H1 (cell line): ENCODE data around the gene TMPRSS13. TPM values are rescaled to one million over a fixed set of nuclear protein-coding genes. Genes with fewer than 3 reads are reported as not detected.

Experiments used
- CTCF ChIA-PET: fragments of 300-600 bp; sonication (Branson Sonifier 250); formaldehyde crosslinking; loops from one replicate; lab custom pipeline; 2021; ENCODE audit not compliant: partially characterized antibody; lab: Charles Lee
- POLR2A ChIA-PET: fragments of 300-600 bp; sonication (Branson Sonifier 250); formaldehyde crosslinking; loops from one replicate; lab custom pipeline; 2021; ENCODE audit warnings: inconsistent platforms; ENCODE audit not compliant: partially characterized antibody; lab: Charles Lee
- DNase-seq, 2 experiments: peaks; one replicate each; pipeline versions ENCODE4 v3.0.0 to v3.0.0-alpha.2; 2010 to 2022; ENCODE audit warnings: low spot score in 2 of 2, low read depth in 1 of 2, mixed read lengths in 1 of 2
- FAIRE-seq: peaks from 2 replicates; lab custom pipeline; 2011; peaks lifted over from hg19 to GRCh38; lab: Jason Lieb, UNC
- H2AFZ ChIP-seq: 2 replicates; pipeline ENCODE4 v1.8.1; 2012; ENCODE audit warnings: low read length, inconsistent platforms
- H2AK5ac ChIP-seq: 2 replicates; pipeline ENCODE4 v1.6.1; 2013; ENCODE audit warnings: low read depth, low read length
- H2BK120ac ChIP-seq: replicated peaks from 2 replicates; pipeline ENCODE3; 2013; ENCODE audit warnings: low read depth, low read length, inconsistent platforms
- H2BK12ac ChIP-seq: 2 replicates; pipeline ENCODE4 v1.6.1; 2013; ENCODE audit warnings: low read depth, low read length
- H2BK15ac ChIP-seq: 2 replicates; pipeline ENCODE4 v1.6.1; 2013; ENCODE audit warnings: low read length
- H2BK20ac ChIP-seq: 2 replicates; pipeline ENCODE4 v1.6.1; 2013; ENCODE audit warnings: low read length
- H2BK5ac ChIP-seq: 2 replicates; pipeline ENCODE4 v1.6.1; 2013; ENCODE audit warnings: low read depth, low read length
- H3K14ac ChIP-seq: 2 replicates; pipeline ENCODE4 v1.6.1; 2013; ENCODE audit warnings: inconsistent platforms; ENCODE audit not compliant: insufficient read length
- H3K18ac ChIP-seq: 2 replicates; pipeline ENCODE4 v1.6.1; 2013; ENCODE audit warnings: low read length; ENCODE audit errors: extremely low read depth
- H3K23ac ChIP-seq: 2 replicates; pipeline ENCODE4 v1.6.1; 2013; ENCODE audit warnings: inconsistent platforms; ENCODE audit not compliant: insufficient read length
- H3K23me2 ChIP-seq: 2 replicates; pipeline ENCODE4 v1.6.1; 2013; ENCODE audit warnings: low read depth, low read length
- H3K27ac ChIP-seq: 2 replicates; pipeline ENCODE4 v1.6.1; 2011; ENCODE audit warnings: low read depth, low read length, inconsistent platforms
- H3K27me3 ChIP-seq, 4 experiments: replicated peaks in 1 of 4; 1 replicate in 1 of 4; 2 replicates in 3 of 4; pipeline versions ENCODE4 v1.6.1 to v1.8.1; 2011 to 2013; ENCODE audit warnings: low read length in 3 of 4, mild to moderate bottlenecking in 3 of 4, inconsistent platforms in 2 of 4, mixed read lengths in 2 of 4, moderate library complexity in 1 of 4; ENCODE audit not compliant: control insufficient read depth in 3 of 4, insufficient read depth in 3 of 4; ENCODE audit errors: extremely low read depth in 1 of 4
- H3K36me3 ChIP-seq, 4 experiments: 2 replicates each; pipeline versions ENCODE4 v1.6.1 to v1.8.1; 2011 to 2013; ENCODE audit warnings: mild to moderate bottlenecking in 4 of 4, low read length in 3 of 4, moderate library complexity in 2 of 4, control low read depth in 1 of 4, inconsistent platforms in 1 of 4; ENCODE audit not compliant: insufficient read depth in 4 of 4, control insufficient read depth in 2 of 4
- H3K4ac ChIP-seq: replicated peaks from 2 replicates; pipeline ENCODE3; 2013; ENCODE audit warnings: low read length, low read depth, mixed read lengths, inconsistent platforms; ENCODE audit not compliant: insufficient read length
- H3K4me1 ChIP-seq, 4 experiments: replicated peaks in 1 of 4; 1 replicate in 1 of 4; 2 replicates in 3 of 4; pipeline versions ENCODE4 v1.6.1 to v1.8.1; 2011 to 2013; ENCODE audit warnings: low read length in 3 of 4, inconsistent platforms in 2 of 4, mixed read lengths in 1 of 4; ENCODE audit not compliant: insufficient read depth in 4 of 4, control insufficient read depth in 3 of 4
- H3K4me2 ChIP-seq, 2 experiments: 2 replicates each; pipeline versions ENCODE4 v1.6.1 to v1.8.1; 2011 to 2013; ENCODE audit warnings: low read depth in 2 of 2, low read length in 2 of 2, control low read depth in 1 of 2, inconsistent platforms in 1 of 2, mild to moderate bottlenecking in 1 of 2; ENCODE audit not compliant: insufficient read depth in 1 of 2
- H3K4me3 ChIP-seq, 4 experiments: fragments of 200-600, 300-600 bp in 1 of 4; sonication (generic), shearing (Covaris generic), sonication (Bioruptor Twin) in 1 of 4; 2 replicates each; pipeline versions ENCODE4 v1.5.1 to v1.8.1; 2011 to 2016; ENCODE audit warnings: low read length in 4 of 4, low read depth in 3 of 4, control low read depth in 2 of 4, inconsistent platforms in 2 of 4, mild to moderate bottlenecking in 2 of 4, mixed read lengths in 1 of 4, moderate library complexity in 1 of 4; ENCODE audit not compliant: insufficient read depth in 2 of 4; ENCODE audit errors: extremely low read depth in 1 of 4
- H3K56ac ChIP-seq: replicated peaks from 2 replicates; pipeline ENCODE3; 2013; ENCODE audit warnings: low read depth, mild to moderate bottlenecking, mixed read lengths, low read length, inconsistent platforms; ENCODE audit not compliant: insufficient read length
- H3K79me1 ChIP-seq: 2 replicates; pipeline ENCODE4 v1.6.1; 2013; ENCODE audit warnings: low read depth, low read length, control low read depth
- H3K79me2 ChIP-seq, 2 experiments: 2 replicates each; pipeline versions ENCODE4 v1.6.1 to v1.8.1; 2012 to 2013; ENCODE audit warnings: low read length in 2 of 2, mild to moderate bottlenecking in 2 of 2, inconsistent platforms in 1 of 2; ENCODE audit not compliant: insufficient read depth in 2 of 2, control insufficient read depth in 1 of 2
- H3K9ac ChIP-seq, 4 experiments: replicated peaks in 1 of 4; 1 replicate in 1 of 4; 2 replicates in 3 of 4; pipeline versions ENCODE4 v1.6.1 to v1.8.1; 2011 to 2013; ENCODE audit warnings: low read depth in 3 of 4, low read length in 3 of 4, control low read depth in 2 of 4, mild to moderate bottlenecking in 2 of 4, moderate library complexity in 2 of 4, inconsistent platforms in 1 of 4; ENCODE audit errors: extremely low read depth in 1 of 4
- H3K9me3 ChIP-seq, 2 experiments: 2 replicates each; pipeline versions ENCODE4 v1.6.1 to v1.8.1; 2012 to 2013; ENCODE audit warnings: mild to moderate bottlenecking in 2 of 2, moderate library complexity in 2 of 2, control low read depth in 1 of 2, inconsistent platforms in 1 of 2, low read depth in 1 of 2, low read length in 1 of 2, mixed read lengths in 1 of 2; ENCODE audit not compliant: insufficient read depth in 2 of 2
- H4K20me1 ChIP-seq, 2 experiments: replicated peaks in 1 of 2; 2 replicates each; pipeline versions ENCODE3 to v1.8.1; 2011 to 2013; ENCODE audit warnings: inconsistent platforms in 2 of 2, low read length in 2 of 2, mild to moderate bottlenecking in 1 of 2; ENCODE audit not compliant: insufficient read depth in 2 of 2, control insufficient read depth in 1 of 2
- H4K5ac ChIP-seq: 2 replicates; pipeline ENCODE4 v1.6.1; 2013; ENCODE audit warnings: low read length, low read depth, mixed read lengths, inconsistent platforms; ENCODE audit not compliant: insufficient read length
- H4K8ac ChIP-seq: 2 replicates; pipeline ENCODE4 v1.8.0; 2013; ENCODE audit warnings: mild to moderate bottlenecking, moderate library complexity, low read length, inconsistent platforms; ENCODE audit not compliant: insufficient read depth; ENCODE audit errors: extremely low read depth
- H4K91ac ChIP-seq: replicated peaks from 2 replicates; pipeline ENCODE3; 2013; ENCODE audit warnings: low read length, mixed read lengths, inconsistent platforms; ENCODE audit not compliant: insufficient read length
- HDAC2 ChIP-seq, 2 experiments: fragments of 300-600 bp in 1 of 2; sonication (generic) in 1 of 2; IDR thresholded peaks; 2 replicates each; pipeline ENCODE4 v1.6.1; 2011 to 2012; ENCODE audit warnings: low read depth in 2 of 2, low read length in 2 of 2, mild to moderate bottlenecking in 2 of 2, moderate library complexity in 2 of 2, borderline replicate concordance in 1 of 2, inconsistent platforms in 1 of 2
- JUN ChIP-seq: IDR thresholded peaks from 2 replicates; pipeline ENCODE4 v1.6.1; 2011; ENCODE audit warnings: low read depth, mild to moderate bottlenecking, improper control_type of control experiment, low read length
- NANOG ChIP-seq: IDR thresholded peaks from 2 replicates; pipeline ENCODE4 v1.6.1; 2011; ENCODE audit warnings: low read length, low read depth, mild to moderate bottlenecking, inconsistent platforms; ENCODE audit not compliant: insufficient read depth, poor library complexity, severe bottlenecking
- SAP30 ChIP-seq: fragments of 300-600 bp; sonication (generic); IDR thresholded peaks from 2 replicates; pipeline ENCODE4 v1.7.1; 2012; ENCODE audit warnings: low read length, moderate library complexity, mild to moderate bottlenecking, inconsistent platforms; ENCODE audit not compliant: insufficient read depth, insufficient replicate concordance
- SIX5 ChIP-seq: IDR thresholded peaks from 2 replicates; pipeline ENCODE4 v1.6.1; 2011; ENCODE audit warnings: mild to moderate bottlenecking, low read depth, low read length
- WGBS, 2 experiments: shearing (Covaris generic) in 1 of 2; methylation state at CpG; one replicate each; pipeline versions ENCODE4 v1.1.6 to v1.1.7; 2013 to 2015; ENCODE audit warnings: low lambda C conversion rate in 2 of 2, mixed read lengths in 2 of 2, inconsistent platforms in 1 of 2, low coverage in 1 of 2, missing lambda C conversion rate in 1 of 2; ENCODE audit not compliant: insufficient replicate concordance in 2 of 2, insufficient coverage in 1 of 2, insufficient read length in 1 of 2; ENCODE audit errors: extremely low coverage in 1 of 2, missing lambda C conversion rate in 1 of 2; 5-methylcytosine and 5-hydroxymethylcytosine counted together
- polyA plus RNA-seq, 7 experiments: library from polyadenylated mRNA; depleted of rRNA in 3 of 7; stranded (reverse) in 5 of 7; unstranded in 2 of 7; fragments of >200 nt in 5 of 7; fragments of 200-250 nt in 2 of 7; gene quantifications; 1 replicate in 5 of 7; 2 replicates in 1 of 7; 4 replicates in 1 of 7; pipeline versions ENCODE4 v1.2.1 to v1.2.3, GENCODE V29; 2011 to 2013; ENCODE audit warnings: missing spikeins in 2 of 7, mixed read lengths in 2 of 7
- total RNA-seq: library from RNA; stranded (reverse); fragmentation: NEBNext Ultra II Directional; extraction: Animal tissue kit (Norgen Biotek cat#: 25700); gene quantifications from 2 replicates; pipeline ENCODE4 v1.2.1, GENCODE V29; 2021
- TF ChIP-seq, protein P1 (sequence below): IDR thresholded peaks from 2 replicates; pipeline ENCODE4 v1.6.1; 2012; ENCODE audit warnings: low read length, inconsistent platforms
- TF ChIP-seq, protein P2 (sequence below), 3 experiments: IDR thresholded peaks; 1 replicate in 2 of 3; 2 replicates in 1 of 3; pipeline versions ENCODE4 v1.5.1 to v1.6.1; 2011; ENCODE audit warnings: low read length in 3 of 3, mild to moderate bottlenecking in 3 of 3, inconsistent platforms in 2 of 3, low read depth in 1 of 3, moderate library complexity in 1 of 3; ENCODE audit not compliant: insufficient read depth in 1 of 3; ENCODE audit errors: control extremely low read depth in 1 of 3

Gene TMPRSS13
- total and polyA plus RNA-seq, 2 of the 8 experiments (the other 6 are each of a cell fraction or from before 2014, with no cell fraction given) = 0.61 to 0.79 TPM

DNA sequence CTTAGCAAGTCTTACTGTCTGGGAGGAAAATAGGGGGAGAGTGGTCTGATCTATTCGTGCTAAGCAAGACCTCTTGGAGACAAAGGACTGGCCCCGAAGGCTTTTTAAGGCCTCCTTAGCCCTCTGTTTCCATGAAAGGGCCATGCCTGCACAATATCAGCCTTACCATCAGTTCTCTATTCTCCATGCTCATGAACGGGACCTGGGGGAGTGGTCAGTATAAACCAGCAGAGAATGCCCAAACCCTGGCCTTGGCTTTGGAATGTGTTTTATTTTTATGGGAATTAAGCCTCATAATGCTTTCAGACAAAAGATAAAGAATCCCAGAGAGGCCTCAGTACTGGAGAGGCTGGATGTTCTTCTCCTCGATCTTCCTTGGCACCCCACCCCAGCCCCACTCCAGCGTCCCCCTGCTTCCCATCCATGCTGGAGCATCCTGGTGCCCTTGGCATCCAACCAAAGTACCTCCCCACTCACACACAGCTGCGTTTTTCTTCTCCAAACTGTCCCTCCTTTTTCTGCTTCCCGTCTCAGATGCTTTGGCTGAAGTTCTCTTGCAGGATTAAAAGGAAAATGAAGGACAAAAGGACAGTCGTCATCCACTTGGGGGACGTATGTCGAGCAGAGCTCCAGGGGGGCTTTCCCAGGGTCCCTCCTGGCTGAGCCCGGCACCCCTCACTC is 71.3 kb downstream of the TMPRSS13 start:
- H4K20me1 ChIP-seq = peaks cover 5 to 10% of the 10 kb centered on the region in 2 experiments
- H3K79me2 ChIP-seq = peaks cover 0 to 22% of the 10 kb centered on the region in 2 experiments; a peak in 2 of 4 replicates
- TF ChIP-seq, protein P1, sequence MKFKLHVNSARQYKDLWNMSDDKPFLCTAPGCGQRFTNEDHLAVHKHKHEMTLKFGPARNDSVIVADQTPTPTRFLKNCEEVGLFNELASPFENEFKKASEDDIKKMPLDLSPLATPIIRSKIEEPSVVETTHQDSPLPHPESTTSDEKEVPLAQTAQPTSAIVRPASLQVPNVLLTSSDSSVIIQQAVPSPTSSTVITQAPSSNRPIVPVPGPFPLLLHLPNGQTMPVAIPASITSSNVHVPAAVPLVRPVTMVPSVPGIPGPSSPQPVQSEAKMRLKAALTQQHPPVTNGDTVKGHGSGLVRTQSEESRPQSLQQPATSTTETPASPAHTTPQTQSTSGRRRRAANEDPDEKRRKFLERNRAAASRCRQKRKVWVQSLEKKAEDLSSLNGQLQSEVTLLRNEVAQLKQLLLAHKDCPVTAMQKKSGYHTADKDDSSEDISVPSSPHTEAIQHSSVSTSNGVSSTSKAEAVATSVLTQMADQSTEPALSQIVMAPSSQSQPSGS = no peak
- TF ChIP-seq SAP30 = no peak
- no peak for TF ChIP-seq NANOG
- TF ChIP-seq SIX5 = no peak
- no peak for TF ChIP-seq HDAC2 (IDR thresholded peaks at IDR 0.05; ENCODE audit: borderline replicate concordance in 1 of 2, low read depth in 2 of 2, low read length in 2 of 2)
- no peak for TF ChIP-seq JUN
- TF ChIP-seq, protein P2, sequence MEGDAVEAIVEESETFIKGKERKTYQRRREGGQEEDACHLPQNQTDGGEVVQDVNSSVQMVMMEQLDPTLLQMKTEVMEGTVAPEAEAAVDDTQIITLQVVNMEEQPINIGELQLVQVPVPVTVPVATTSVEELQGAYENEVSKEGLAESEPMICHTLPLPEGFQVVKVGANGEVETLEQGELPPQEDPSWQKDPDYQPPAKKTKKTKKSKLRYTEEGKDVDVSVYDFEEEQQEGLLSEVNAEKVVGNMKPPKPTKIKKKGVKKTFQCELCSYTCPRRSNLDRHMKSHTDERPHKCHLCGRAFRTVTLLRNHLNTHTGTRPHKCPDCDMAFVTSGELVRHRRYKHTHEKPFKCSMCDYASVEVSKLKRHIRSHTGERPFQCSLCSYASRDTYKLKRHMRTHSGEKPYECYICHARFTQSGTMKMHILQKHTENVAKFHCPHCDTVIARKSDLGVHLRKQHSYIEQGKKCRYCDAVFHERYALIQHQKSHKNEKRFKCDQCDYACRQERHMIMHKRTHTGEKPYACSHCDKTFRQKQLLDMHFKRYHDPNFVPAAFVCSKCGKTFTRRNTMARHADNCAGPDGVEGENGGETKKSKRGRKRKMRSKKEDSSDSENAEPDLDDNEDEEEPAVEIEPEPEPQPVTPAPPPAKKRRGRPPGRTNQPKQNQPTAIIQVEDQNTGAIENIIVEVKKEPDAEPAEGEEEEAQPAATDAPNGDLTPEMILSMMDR (IDR thresholded peaks at IDR 0.05; ENCODE audit: control extremely low read depth in 1 of 3, insufficient read depth in 1 of 3, low read depth in 1 of 3, low read length in 3 of 3) = no peak

More for the DNA sequence above, 71.3 kb downstream of the TMPRSS13 start:
- Histone ChIP-seq H2AFZ (no peak overlapping the region), H4K8ac (no peak overlapping the region), H3K4me3 (no peak overlapping the region), H3K18ac (no peak overlapping the region), H2BK15ac (no peak overlapping the region), H3K36me3 (no peaks in the 10 kb centered on the region), H2BK20ac (no peak overlapping the region), H3K4ac (no peak overlapping the region), H4K91ac (no peak overlapping the region), H2AK5ac (no peak overlapping the region), H2BK120ac (no peak overlapping the region), H3K9me3 (no peaks in the 10 kb centered on the region), H3K23me2 (no peaks in the 10 kb centered on the region), H3K23ac (no peak overlapping the region), H4K5ac (no peak overlapping the region), H3K9ac (no peak overlapping the region), H2BK5ac (no peak overlapping the region), H3K14ac (no peak overlapping the region), H3K4me2 (no peak overlapping the region), H3K27me3 (no peaks in the 10 kb centered on the region; a peak in 1 of 7 replicates), H2BK12ac (no peak overlapping the region; the same call in 1 of the 2 replicates), H3K4me1 (peaks cover 6 to 20% (median 16%) of the 10 kb centered on the region in 4 experiments), H3K56ac (no peak overlapping the region), H3K79me1 (no peaks in the 10 kb centered on the region; the same call in 1 of the 2 replicates), H3K27ac (no peak overlapping the region)
- CTCF ChIA-PET = interaction anchor here (5.8 kb wide), 1 partner anchor 89 kb away, joined by 28 read pairs; no protein-coding TSS in a partner anchor
- WGBS, 2 experiments = 82% methylated on average over 11 of the region's 11 CpGs; no CpG with 5 or more reads in 1 of the 2 experiments
- POLR2A ChIA-PET = no interaction called here
- DNase-seq = no peak
- no peak for FAIRE-seq
